GM19455 (cell line): Measurements from ENCODE around the gene NHS.

Source experiments
- ATAC-seq: cut with Tn5 transposase; IDR thresholded peaks from one replicate; pipeline ENCODE4 v1.9.1; 2021; ENCODE audit not compliant: unreplicated experiment

Gene NHS

GRCh38 chrX:17759990-17760389 is 385.0 kb downstream of the NHS start:
- ATAC-seq, result no peak

- no peak for ATAC-seq
Measured at GRCh38 chrX:17767734-17768133, 392.7 kb downstream of the NHS start.

- no peak for ATAC-seq
Measured at GRCh38 chrX:17768997-17769396, 394.0 kb downstream of the NHS start.

- ATAC-seq, result no peak
Measured at GRCh38 chrX:17769701-17770269, 394.8 kb downstream of the NHS start.

- no peak for ATAC-seq
Measured at GRCh38 chrX:17773221-17773876, 398.3 kb downstream of the NHS start.

GRCh38 chrX:17774053-17774452 is 399.1 kb downstream of the NHS start:
- no peak for ATAC-seq

GRCh38 chrX:17778997-17779396 is 404.0 kb downstream of the NHS start:
- ATAC-seq, result no peak

- no peak for ATAC-seq
Measured at GRCh38 chrX:17779434-17779833, 404.4 kb downstream of the NHS start.
